Tibial artery (tissue), 4 donors: ENCODE results near the gene GLP2R.
"Not testable (repeated sequence)": the region's sequence is repeated elsewhere in the genome, so short reads cannot be mapped to it uniquely, and the experiment has no call there.

Source experiments
- DNase-seq, 2 donors: peaks; one replicate each; pipeline ENCODE4 v3.0.0-alpha.2; 2019
- H3K27ac ChIP-seq, 2 donors: fragments of 200-600 bp; sonication (generic) in 1 of 2; 1 replicate in 1 of 2; 2 replicates in 1 of 2; pipeline ENCODE4 v1.5.1; 2018 to 2019; ENCODE audit warnings: mild to moderate bottlenecking in 1 of 2
- H3K27me3 ChIP-seq, 2 donors: fragments of 200-600 bp; sonication (generic) in 1 of 2; one replicate each; pipeline versions ENCODE4 v1.5.1 to v1.6.0; 2016 to 2019
- H3K36me3 ChIP-seq, 3 donors: fragments of 200-600 bp; sonication (generic) in 2 of 3; one replicate each; pipeline ENCODE4 v1.5.1; 2016 to 2019; ENCODE audit warnings: mild to moderate bottlenecking in 2 of 3
- H3K4me1 ChIP-seq, 4 donors: fragments of 200-600 bp; sonication (generic) in 2 of 4; 1 replicate in 3 of 4; 2 replicates in 1 of 4; pipeline ENCODE4 v1.5.1; 2016 to 2019
- H3K4me3 ChIP-seq, 2 donors: fragments of 200-600 bp; sonication (generic) in 1 of 2; 1 replicate in 1 of 2; 2 replicates in 1 of 2; pipeline ENCODE4 v1.5.1; 2018 to 2019; ENCODE audit warnings: mild to moderate bottlenecking in 2 of 2
- H3K9me3 ChIP-seq, 3 donors: fragments of 200-600 bp; sonication (generic) in 1 of 3; one replicate each; pipeline ENCODE4 v1.5.1; 2016 to 2019
- CTCF ChIP-seq, 2 experiments: fragments of 200-600 bp in 1 of 2; fragments of 450-650 bp in 1 of 2; IDR thresholded peaks; one replicate each; pipeline ENCODE4 v1.5.1; 2017 to 2019; ENCODE audit warnings: antibody characterized with exemption in 2 of 2, mild to moderate bottlenecking in 1 of 2, moderate library complexity in 1 of 2
- intact Hi-C: fragments of 100-400 bp; cut with DNase I; formaldehyde crosslinking; loops from one replicate; pipeline ENCODE4 v1.15.0; 2023; ENCODE audit warnings: low total_unique reads

The GLP2R gene

GRCh38 chr17:9825641-9826150 lies at the start of gene GLP2R:
Gene GLP2R (plus strand): TSS chr17:9825924. CDS start chr17:9826064, 140 bp downstream.
- H3K27me3 ChIP-seq: peaks cover 0 to 13% of the 10 kb centered on the region in 2 donors
- H3K36me3 ChIP-seq: no peaks in the 10 kb centered on the region
- no peak for TF ChIP-seq CTCF (IDR thresholded peaks at IDR 0.05)
- no peak within 1 kb of the TSS for H3K27ac ChIP-seq
- H3K9me3 ChIP-seq: no peaks in the 10 kb centered on the region
- H3K4me1 ChIP-seq: no peaks in the 10 kb centered on the region
- H3K4me3 ChIP-seq: no peak within 1 kb of the TSS
- DNase-seq: no peak
- intact Hi-C loops: no loop called here

GRCh38 chr17:9776911-9777310 lies 48.8 kb upstream of the GLP2R start:
- Histone ChIP-seq H3K9me3 (peaks cover 0 to 5% (median 0%) of the 10 kb centered on the region in 3 donors), H3K36me3 (no peaks in the 10 kb centered on the region), H3K4me1 (no peaks in the 10 kb centered on the region), H3K4me3 (no peak overlapping the region), H3K27me3 (peaks cover 0 to 11% of the 10 kb centered on the region in 2 donors), H3K27ac (no peak overlapping the region)
- no peak for DNase-seq
- intact Hi-C loops: no loop called here
- no peak for TF ChIP-seq CTCF (IDR thresholded peaks at IDR 0.05)

- Histone ChIP-seq H3K27me3 (peaks cover 0 to 11% of the 10 kb centered on the region in 2 donors), H3K4me1 (no peaks in the 10 kb centered on the region), H3K9me3 (peaks cover 0 to 5% (median 0%) of the 10 kb centered on the region in 3 donors), H3K4me3 (no peak overlapping the region), H3K36me3 (no peaks in the 10 kb centered on the region), H3K27ac (no peak overlapping the region)
- intact Hi-C loops: no loop called here
- no peak for TF ChIP-seq CTCF (IDR thresholded peaks at IDR 0.05)
- DNase-seq: no peak
Measured at GRCh38 chr17:9780552-9780951, 45.2 kb upstream of the GLP2R start.

GRCh38 chr17:9783050-9783449 lies 42.7 kb upstream of the GLP2R start:
- Histone ChIP-seq H3K36me3 (no peaks in the 10 kb centered on the region), H3K27ac (no peak overlapping the region), H3K4me3 (no peak overlapping the region), H3K9me3 (no peaks in the 10 kb centered on the region), H3K4me1 (no peaks in the 10 kb centered on the region), H3K27me3 (peaks cover 0 to 17% of the 10 kb centered on the region in 2 donors)
- intact Hi-C loops: no loop called here
- no peak for DNase-seq
- no peak for TF ChIP-seq CTCF (IDR thresholded peaks at IDR 0.05)

GRCh38 chr17:9783465-9783864 lies 42.3 kb upstream of the GLP2R start:
- H3K9me3 ChIP-seq, H3K27ac ChIP-seq, H3K4me1 ChIP-seq, intact Hi-C loops, H3K4me3 ChIP-seq, H3K36me3 ChIP-seq, DNase-seq: not testable (repeated sequence)
- peaks cover 0 to 17% of the 10 kb centered on the region in 2 donors for H3K27me3 ChIP-seq

- Histone ChIP-seq H3K27ac (no peak overlapping the region), H3K4me1 (no peaks in the 10 kb centered on the region), H3K4me3 (no peak overlapping the region), H3K27me3 (peaks cover 0 to 17% of the 10 kb centered on the region in 2 donors), H3K36me3 (no peaks in the 10 kb centered on the region), H3K9me3 (no peaks in the 10 kb centered on the region)
- DNase-seq: no peak
- no peak for TF ChIP-seq CTCF (IDR thresholded peaks at IDR 0.05)
- intact Hi-C loops: no loop called here
Measured at GRCh38 chr17:9784544-9784943, 41.2 kb upstream of the GLP2R start.
